RCC 7860 (cell line): ENCODE results near the gene FBN2.

Source experiments
- DNase-seq: peaks from one replicate; pipeline ENCODE4 v3.0.0-alpha.2; 2015; ENCODE audit warnings: low spot score
- FAIRE-seq: peaks from 2 replicates; lab custom pipeline; 2012; peaks lifted over from hg19 to GRCh38; lab: Jason Lieb, UNC

FBN2 gene

GRCh38 chr5:128538000-128538249 is at the start of gene FBN2:
Gene FBN2 (minus strand): TSS chr5:128538245. CDS start chr5:128537603, 642 bp downstream.
- DNase-seq = no peak
- FAIRE-seq = no peak

GRCh38 chr5:128587275-128587674 is 49.2 kb upstream of the FBN2 start:
- FAIRE-seq (no peak), DNase-seq (no peak)

DNA sequence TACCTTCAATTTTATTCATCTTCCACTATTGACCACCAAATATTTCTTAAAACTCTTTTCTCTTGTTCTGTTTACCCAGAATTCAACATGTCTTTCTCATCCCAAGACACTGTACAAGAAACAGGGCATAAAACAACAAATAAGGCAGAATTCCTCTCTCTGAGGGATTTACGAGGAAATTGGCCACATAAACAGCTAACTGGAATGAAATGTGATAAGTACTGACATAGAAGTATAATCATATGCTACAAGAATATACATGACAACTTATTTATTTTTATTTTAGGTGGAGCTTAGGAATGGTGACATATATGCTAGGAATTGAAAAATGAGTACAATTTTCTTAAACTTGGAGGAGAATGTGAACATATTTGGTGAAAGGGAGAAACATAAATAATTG is 48.8 kb upstream of the FBN2 start:
- DNase-seq (no peak), FAIRE-seq (no peak)

- FAIRE-seq (no peak), DNase-seq (no peak)
Observed at GRCh38 chr5:128579639-128580038, 41.6 kb upstream of the FBN2 start.

DNA sequence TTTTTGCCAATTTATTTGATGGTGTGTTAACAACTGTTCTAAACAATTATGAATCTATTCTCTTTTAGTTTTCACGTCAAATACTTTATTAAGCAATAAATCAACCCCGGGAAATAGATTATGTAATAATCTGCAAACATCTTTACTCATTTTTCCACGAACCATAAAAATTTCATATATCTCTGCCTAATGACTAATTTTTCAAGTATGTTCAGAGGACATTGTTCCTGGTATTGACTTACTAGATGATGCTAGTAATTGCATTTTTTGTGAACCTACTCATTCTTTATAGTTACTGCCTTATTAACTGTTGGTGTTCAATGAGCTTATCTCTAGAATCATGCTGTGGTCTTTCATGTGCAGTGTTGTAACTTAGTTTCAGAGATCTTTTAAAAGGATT is 41.0 kb upstream of the FBN2 start:
- no peak for FAIRE-seq
- no peak for DNase-seq

GRCh38 chr5:128574041-128574440 is 36.0 kb upstream of the FBN2 start:
- DNase-seq = no peak
- no peak for FAIRE-seq

DNA sequence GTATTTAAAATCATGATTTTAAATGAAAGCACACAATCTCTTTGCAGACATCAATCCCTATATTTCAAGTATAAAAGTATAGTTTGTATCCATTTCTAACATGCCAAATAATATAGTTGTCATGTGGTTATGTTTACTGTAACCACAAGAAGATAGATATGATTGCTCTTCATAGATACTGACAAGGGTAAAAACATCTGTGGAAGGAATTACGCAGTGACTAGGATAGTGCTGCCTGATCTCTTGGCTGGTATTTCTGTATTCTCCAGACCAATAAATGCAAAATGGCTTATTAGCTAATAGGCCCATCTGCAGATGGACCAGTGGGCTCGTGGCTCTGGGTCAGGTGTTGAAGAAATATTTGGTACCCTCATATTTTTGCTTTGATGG is 34.9 kb upstream of the FBN2 start:
- no peak for DNase-seq
- FAIRE-seq = no peak

GRCh38 chr5:128572051-128572929 is 34.2 kb upstream of the FBN2 start:
- DNase-seq = no peak
- no peak for FAIRE-seq

DNA sequence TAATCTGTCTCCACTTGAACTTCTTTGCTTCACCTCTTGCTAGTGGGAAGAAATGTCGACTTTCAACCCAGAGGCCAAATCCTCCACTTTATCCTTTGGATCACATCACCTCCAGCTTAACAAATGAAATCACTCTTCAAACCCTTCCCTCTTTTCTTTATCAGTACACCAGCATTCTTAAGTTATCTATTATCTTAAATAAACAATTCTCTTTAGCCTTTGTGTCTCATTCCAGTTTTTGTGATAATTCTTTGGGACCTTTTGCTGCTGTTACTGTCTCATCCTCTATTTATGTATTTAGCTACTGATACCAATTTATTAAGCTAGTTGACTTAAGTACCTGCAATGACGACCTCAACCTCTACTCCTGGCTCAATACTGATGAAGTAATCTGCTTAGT is 28.1 kb upstream of the FBN2 start:
- no peak for DNase-seq
- FAIRE-seq = no peak

DNA sequence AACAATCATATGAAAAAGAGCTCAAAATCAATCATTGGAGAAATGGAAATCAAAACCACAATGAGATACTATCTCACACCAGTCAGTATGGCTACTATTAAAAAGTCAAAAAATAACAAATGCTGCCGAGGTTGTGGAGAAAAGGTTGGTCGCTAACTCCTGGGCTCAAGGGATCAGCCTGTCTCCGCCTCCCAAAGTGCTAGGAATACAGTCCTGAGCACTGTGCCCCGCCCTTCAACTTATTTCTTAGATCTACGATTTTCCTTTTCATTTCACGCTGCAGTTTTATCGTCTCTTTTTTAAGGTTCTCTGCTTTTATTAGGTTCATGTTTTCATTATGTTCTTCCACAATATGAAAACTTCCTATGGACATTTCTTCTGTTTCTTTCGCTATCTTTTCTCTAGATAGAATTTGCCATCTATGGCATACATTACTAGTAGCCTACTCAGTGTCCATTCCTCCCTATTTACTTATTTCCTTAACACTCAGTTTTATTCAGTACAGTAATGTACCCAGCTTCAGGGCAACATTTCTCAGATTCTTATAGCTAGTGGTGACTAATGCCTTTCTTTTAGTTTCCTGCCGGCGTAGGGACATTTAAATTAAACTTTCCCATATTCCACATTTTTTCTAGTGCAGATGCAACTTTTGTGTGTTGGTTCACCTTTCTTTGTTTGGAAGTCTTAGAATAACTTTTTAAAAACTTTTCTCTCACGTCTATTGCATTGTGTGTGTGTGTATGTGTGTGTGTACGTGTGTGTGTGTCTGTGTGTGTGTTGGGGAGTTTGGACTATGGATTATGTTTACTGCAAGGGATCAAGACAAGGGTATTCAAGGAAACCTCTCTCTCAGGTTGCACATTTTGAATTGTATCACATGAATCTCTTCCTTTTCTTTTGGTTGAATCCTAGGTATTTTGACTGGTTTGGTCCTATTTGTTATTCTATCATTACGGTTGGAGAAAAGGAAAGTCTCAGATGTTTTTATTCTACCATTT is 21.6 kb upstream of the FBN2 start:
- FAIRE-seq = no peak
- DNase-seq = no peak

DNA sequence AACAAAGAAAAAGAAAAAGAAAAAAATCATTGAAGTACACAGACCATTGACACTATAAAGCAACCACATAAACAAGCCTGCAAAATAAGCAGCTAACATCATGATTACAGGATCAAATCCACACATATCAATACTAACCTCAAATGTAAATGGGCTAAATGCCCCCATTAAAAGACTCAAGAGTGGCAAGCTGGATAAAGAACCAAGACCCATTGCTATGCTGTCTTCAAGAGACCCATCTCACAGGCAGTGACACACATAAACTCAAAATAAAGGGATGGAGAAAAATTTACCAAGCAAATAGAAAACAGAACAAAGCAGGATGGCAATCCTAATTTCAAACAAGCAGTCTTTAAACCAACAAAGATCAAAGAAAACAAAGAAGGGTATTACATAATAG is 15.7 kb upstream of the FBN2 start:
- no peak for DNase-seq
- FAIRE-seq = no peak

DNA sequence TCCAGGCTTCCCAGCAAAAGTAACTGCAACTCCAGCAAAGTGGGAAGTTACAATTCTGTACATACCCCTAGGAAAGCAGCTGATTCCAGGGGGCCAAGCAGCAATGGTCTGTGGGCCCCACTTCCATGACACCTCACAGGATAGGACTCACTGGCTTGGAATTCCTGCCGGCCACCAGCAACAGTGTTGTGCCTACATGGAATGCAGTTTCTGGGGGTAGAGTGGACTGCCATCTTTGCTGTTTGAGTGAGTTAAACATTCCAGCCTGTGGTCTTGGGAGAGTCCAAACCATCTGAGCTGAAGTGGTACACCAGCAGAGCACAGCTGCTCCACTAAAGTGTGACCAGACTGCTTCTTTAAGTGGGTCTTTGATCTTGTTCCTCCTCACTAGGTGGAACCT is 13.4 kb upstream of the FBN2 start:
- DNase-seq = no peak
- no peak for FAIRE-seq

DNA sequence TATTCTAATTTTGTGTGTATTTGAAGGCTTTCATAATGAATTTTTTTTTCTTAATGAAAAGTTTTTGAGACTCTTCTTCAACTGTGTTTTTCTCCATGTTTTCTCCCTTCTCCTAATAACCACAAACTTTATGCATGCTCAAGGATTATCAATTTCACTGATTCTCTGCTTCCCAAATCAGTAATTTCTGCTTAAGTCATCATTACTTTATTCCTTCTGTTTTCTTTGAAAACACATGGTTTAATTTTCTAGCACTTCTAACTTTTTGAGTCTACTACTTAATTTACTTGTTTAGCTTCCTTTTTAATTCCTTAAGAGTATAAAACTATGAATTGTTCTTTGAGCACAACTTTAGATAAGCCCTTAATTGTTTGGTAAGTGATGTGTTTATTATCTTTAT is 11.5 kb upstream of the FBN2 start:
- no peak for FAIRE-seq
- no peak for DNase-seq

- no peak for FAIRE-seq
- no peak for DNase-seq
Observed at GRCh38 chr5:128546658-128547281, 8.7 kb upstream of the FBN2 start.

GRCh38 chr5:128541385-128541784 is 3.3 kb upstream of the FBN2 start:
- FAIRE-seq = no peak
- DNase-seq = no peak

DNA sequence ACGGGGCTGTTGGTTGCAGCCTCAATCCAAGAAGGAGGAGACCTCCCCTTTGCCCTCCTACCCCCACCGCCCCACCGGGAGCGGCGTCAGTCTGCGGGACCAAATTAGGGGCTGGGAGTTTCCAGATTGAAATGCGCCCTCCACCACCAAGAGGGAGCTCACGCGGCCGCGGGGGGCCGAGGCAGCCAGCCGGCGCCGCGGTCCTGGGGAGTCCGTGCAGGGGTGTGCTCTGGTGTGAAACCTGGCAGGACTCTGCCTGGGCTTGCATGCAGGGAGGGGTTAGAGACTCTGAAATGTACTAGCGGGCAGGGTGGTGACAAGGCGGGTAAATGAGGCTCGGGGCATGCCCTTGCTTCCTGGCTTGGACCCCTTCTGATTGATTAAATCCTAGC is 989 bp upstream of the FBN2 start:
- DNase-seq = no peak
- FAIRE-seq = no peak

- FAIRE-seq (no peak), DNase-seq (no peak)
Observed at GRCh38 chr5:128538250-128539037, 399 bp upstream of the FBN2 start.

GRCh38 chr5:128537221-128537999 is 635 bp downstream of the FBN2 start:
- no peak for FAIRE-seq
- DNase-seq = no peak

- FAIRE-seq = no peak
Observed at GRCh38 chr5:128536254-128537220, 1.5 kb downstream of the FBN2 start.

More at GRCh38 chr5:128536254-128537220, 1.5 kb downstream of the FBN2 start:
- no peak for DNase-seq
